ENCODE results near the gene CAB39L. TPM values are rescaled to one million over a fixed set of nuclear protein-coding genes. Genes with fewer than 3 reads are reported as not detected.

CAB39L gene
- total RNA-seq, 1 donor from 2014 or later, result 18.8 TPM

GRCh38 chr13:49265822-49266221 lies 178.0 kb downstream of the CAB39L start:
- DNase-seq (no peak), ATAC-seq (no peak)
- intact Hi-C loops (cut with micrococcal nuclease), result no loop called here

- DNase-seq (no peak), ATAC-seq (no peak)
- intact Hi-C loops (cut with micrococcal nuclease), result no loop called here
Observed at GRCh38 chr13:49262634-49263033, 181.2 kb downstream of the CAB39L start.

DNA sequence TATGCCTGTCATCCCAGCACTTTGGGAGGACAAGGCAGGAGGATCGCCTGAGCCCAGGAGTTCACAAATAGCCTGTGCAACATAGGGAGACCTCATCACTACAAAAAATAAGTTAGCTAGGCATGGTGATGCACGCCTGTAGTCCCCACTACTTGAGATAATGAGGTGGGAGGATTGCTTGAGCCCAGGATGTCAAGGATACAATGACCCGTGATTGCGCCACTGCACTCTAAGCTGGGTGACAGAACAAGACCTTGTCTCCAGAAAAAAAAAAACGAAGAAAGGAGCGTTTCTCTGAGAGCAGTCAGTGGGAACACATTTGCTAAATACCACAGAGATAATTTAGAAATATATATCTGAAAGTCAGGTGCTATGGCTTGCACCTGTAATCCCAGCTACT lies 184.3 kb downstream of the CAB39L start:
- DNase-seq (no peak), ATAC-seq (no peak)
- intact Hi-C loops (cut with micrococcal nuclease), result no loop called here

Other genes starting within 250 kb of the CAB39L start
- not detected for gene MLNR, start 223.7 kb downstream of the CAB39L start, total RNA-seq
- gene CDADC1, start 196.1 kb downstream of the CAB39L start, total RNA-seq, result 10.4 TPM
- gene SETDB2, start 210 bp upstream of the CAB39L start, total RNA-seq, result 14.8 TPM
- 18.6 TPM for gene PHF11, start 51.9 kb upstream of the CAB39L start, total RNA-seq
- 23.1 TPM for gene RCBTB1, start 141.5 kb upstream of the CAB39L start, total RNA-seq
- 0.22 TPM for gene ARL11, start 184.4 kb upstream of the CAB39L start, total RNA-seq
- 6.9 TPM for gene EBPL, start 247.4 kb upstream of the CAB39L start, total RNA-seq